WTC11 (cell line): ENCODE data around the gene MYOG. TPM values are rescaled to one million over a fixed set of nuclear protein-coding genes. Genes with fewer than 3 reads are reported as not detected.

ENCODE experiments used
- ATAC-seq: fragments of 200-7000 bp; cut with Tn5 transposase; 2 replicates; pipeline ENCODE4 v1.10.0; 2021; ENCODE audit warnings: mild to moderate bottlenecking, moderate library complexity
- CTCF ChIA-PET: fragments of 300-600 bp; sonication (Branson Sonifier 250); formaldehyde crosslinking; loops from one replicate; lab custom pipeline; 2021; ENCODE audit warnings: antibody characterized with exemption; lab: Charles Lee
- POLR2A ChIA-PET: fragments of 350-600 bp; sonication (Branson Sonifier 250); formaldehyde crosslinking; loops from one replicate; lab custom pipeline; 2021; ENCODE audit warnings: antibody characterized with exemption; lab: Charles Lee
- DNase-seq: peaks from one replicate; pipeline ENCODE4 v3.0.0; 2021; ENCODE audit warnings: low spot score
- H3K27ac Mint-ChIP-seq: 2 replicates; pipeline ENCODE4 v1.8.0; 2021; ENCODE audit warnings: mixed read lengths
- H3K27me3 Mint-ChIP-seq: 2 replicates; pipeline ENCODE4 v1.8.0; 2021; ENCODE audit warnings: low read depth, mild to moderate bottlenecking, moderate library complexity, mixed read lengths
- H3K36me3 Mint-ChIP-seq: 2 replicates; pipeline ENCODE4 v1.8.0; 2021; ENCODE audit warnings: mixed read lengths
- H3K4me1 Mint-ChIP-seq: 2 replicates; pipeline ENCODE4 v1.8.0; 2022; ENCODE audit warnings: mixed read lengths
- H3K4me3 Mint-ChIP-seq: 2 replicates; pipeline ENCODE4 v1.8.0; 2021; ENCODE audit warnings: mild to moderate bottlenecking, moderate library complexity, mixed read lengths
- H3K9me3 Mint-ChIP-seq: 2 replicates; pipeline ENCODE4 v1.8.0; 2021; ENCODE audit warnings: mixed read lengths
- CBFB ChIP-seq: sonication (generic); formaldehyde crosslinking; IDR thresholded peaks from 2 replicates; pipeline ENCODE4 v1.8.1; 2022; ENCODE audit warnings: mild to moderate bottlenecking, low read depth, missing genetic modification reagents
- CREB1 ChIP-seq: sonication (generic); formaldehyde crosslinking; IDR thresholded peaks from 2 replicates; pipeline ENCODE4 v1.8.0; 2023; ENCODE audit warnings: mild to moderate bottlenecking, missing genetic modification reagents
- FOXK1 ChIP-seq: sonication (generic); formaldehyde crosslinking; IDR thresholded peaks from 2 replicates; pipeline ENCODE4 v1.8.0; 2022; ENCODE audit warnings: mild to moderate bottlenecking, moderate library complexity, missing genetic modification reagents
- FOXP1 ChIP-seq: sonication (generic); formaldehyde crosslinking; IDR thresholded peaks from 2 replicates; pipeline ENCODE4 v1.8.0; 2022; ENCODE audit warnings: missing genetic modification reagents, mild to moderate bottlenecking, moderate library complexity, borderline replicate concordance
- GABPB1 ChIP-seq: sonication (generic); formaldehyde crosslinking; IDR thresholded peaks from 2 replicates; pipeline ENCODE4 v1.8.1; 2023; ENCODE audit warnings: mild to moderate bottlenecking, missing genetic modification reagents
- GTF2I ChIP-seq: fragments of 250-450 bp; sonication (Bioruptor Pico); conservative IDR thresholded peaks from 2 replicates; pipeline ENCODE4 v1.4.0; 2021; ENCODE audit warnings: mild to moderate bottlenecking
- JUN ChIP-seq: sonication (generic); formaldehyde crosslinking; IDR thresholded peaks from 2 replicates; pipeline ENCODE4 v1.8.0; 2023; ENCODE audit warnings: mild to moderate bottlenecking, missing genetic modification reagents
- KAT7 ChIP-seq: sonication (generic); formaldehyde crosslinking; IDR thresholded peaks from 2 replicates; pipeline ENCODE4 v1.8.1; 2023; ENCODE audit warnings: missing genetic modification reagents, mild to moderate bottlenecking, borderline replicate concordance
- MXD4 ChIP-seq: fragments of 250-450 bp; sonication (Bioruptor Pico); IDR thresholded peaks from 2 replicates; pipeline ENCODE4 v1.8.0; 2021; ENCODE audit warnings: mild to moderate bottlenecking, moderate library complexity, borderline replicate concordance
- TCF7 ChIP-seq: sonication (generic); formaldehyde crosslinking; IDR thresholded peaks from 2 replicates; pipeline ENCODE4 v1.8.0; 2022; ENCODE audit warnings: mild to moderate bottlenecking, low read depth, missing genetic modification reagents, moderate library complexity
- TEAD1 ChIP-seq: sonication (generic); formaldehyde crosslinking; IDR thresholded peaks from 2 replicates; pipeline ENCODE4 v1.8.0; 2022; ENCODE audit warnings: mild to moderate bottlenecking, missing genetic modification reagents
- TP53 ChIP-seq: sonication (generic); formaldehyde crosslinking; IDR thresholded peaks from 2 replicates; pipeline ENCODE4 v1.8.1; 2023; ENCODE audit warnings: mild to moderate bottlenecking, missing genetic modification reagents
- ZBTB21 ChIP-seq: sonication (generic); formaldehyde crosslinking; IDR thresholded peaks from 2 replicates; pipeline ENCODE4 v1.8.1; 2023; ENCODE audit warnings: mild to moderate bottlenecking, missing genetic modification reagents, borderline replicate concordance
- ZNF232 ChIP-seq: sonication (generic); formaldehyde crosslinking; IDR thresholded peaks from 2 replicates; pipeline ENCODE4 v1.8.0; 2022; ENCODE audit warnings: mild to moderate bottlenecking, missing genetic modification reagents
- total RNA-seq: library from RNA; stranded (reverse); gene quantifications from 3 replicates; pipeline ENCODE4 v1.2.3, GENCODE V29; 2021
- TF ChIP-seq, protein P1 (sequence below): sonication (generic); formaldehyde crosslinking; IDR thresholded peaks from 2 replicates; pipeline ENCODE4 v1.8.0; 2022; ENCODE audit warnings: mild to moderate bottlenecking, missing genetic modification reagents
- TF ChIP-seq, protein P2 (sequence below): fragments of 250-450 bp; sonication (Bioruptor Pico); IDR thresholded peaks from 2 replicates; pipeline ENCODE4 v1.9.0; 2021; ENCODE audit warnings: mild to moderate bottlenecking
- TF ChIP-seq, protein P3 (sequence below): sonication (generic); formaldehyde crosslinking; IDR thresholded peaks from 2 replicates; pipeline ENCODE4 v1.8.0; 2022; ENCODE audit warnings: mild to moderate bottlenecking, missing genetic modification reagents
- TF ChIP-seq, protein P4 (sequence below): sonication (generic); formaldehyde crosslinking; conservative IDR thresholded peaks from 2 replicates; pipeline ENCODE4 v1.8.1; 2022; ENCODE audit warnings: mild to moderate bottlenecking, missing genetic modification reagents
- TF ChIP-seq, protein P5 (sequence below): sonication (generic); formaldehyde crosslinking; IDR thresholded peaks from 2 replicates; pipeline ENCODE4 v1.8.1; 2023; ENCODE audit warnings: mild to moderate bottlenecking, moderate library complexity, missing genetic modification reagents

Gene MYOG
- total RNA-seq, 1 experiment from 2014 or later, result not detected

DNA sequence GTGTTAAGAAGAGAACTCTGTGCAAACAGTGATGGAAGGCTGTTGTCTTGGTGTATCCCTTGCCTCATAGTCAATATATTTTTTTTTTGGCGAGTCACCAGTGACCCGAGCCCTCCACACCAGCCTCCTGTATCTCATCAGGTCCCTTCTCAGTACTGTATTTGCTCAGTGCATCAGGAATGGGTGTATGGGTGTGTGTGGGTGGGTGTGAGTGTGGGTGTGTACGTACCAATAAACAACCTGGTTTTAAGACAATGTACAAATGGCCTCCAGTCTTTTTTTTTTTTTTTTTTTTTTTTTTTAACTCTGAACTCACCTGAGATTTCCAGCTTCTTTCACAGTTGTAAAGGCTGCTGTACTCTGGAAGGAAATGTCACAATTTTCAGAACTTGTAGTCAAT is 7.3 kb downstream of the MYOG start:
- no peaks in the 10 kb centered on the region for H3K9me3 Mint-ChIP-seq
- ChIA-PET CTCF (interaction anchor here (0.6 kb wide), 1 partner anchor 138 kb away, joined by 3 read pairs; no protein-coding TSS in a partner anchor), POLR2A (no interaction called here)
- no peak overlapping the region for H3K27ac Mint-ChIP-seq
- H3K4me3 Mint-ChIP-seq, result no peak overlapping the region
- H3K27me3 Mint-ChIP-seq, result peaks cover 16% of the 10 kb centered on the region
- ATAC-seq (no peak), DNase-seq (no peak)
- H3K36me3 Mint-ChIP-seq, result no peaks in the 10 kb centered on the region
- TF ChIP-seq TCF7 (CRISPR knock-in tag), result no peak
- TF ChIP-seq, protein P1, sequence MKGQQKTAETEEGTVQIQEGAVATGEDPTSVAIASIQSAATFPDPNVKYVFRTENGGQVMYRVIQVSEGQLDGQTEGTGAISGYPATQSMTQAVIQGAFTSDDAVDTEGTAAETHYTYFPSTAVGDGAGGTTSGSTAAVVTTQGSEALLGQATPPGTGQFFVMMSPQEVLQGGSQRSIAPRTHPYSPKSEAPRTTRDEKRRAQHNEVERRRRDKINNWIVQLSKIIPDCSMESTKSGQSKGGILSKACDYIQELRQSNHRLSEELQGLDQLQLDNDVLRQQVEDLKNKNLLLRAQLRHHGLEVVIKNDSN (CRISPR knock-in tag), result no peak
- TF ChIP-seq FOXK1 (CRISPR knock-in tag), result no peak
- no peak for TF ChIP-seq TEAD1 (CRISPR knock-in tag)
- TF ChIP-seq, protein P2, sequence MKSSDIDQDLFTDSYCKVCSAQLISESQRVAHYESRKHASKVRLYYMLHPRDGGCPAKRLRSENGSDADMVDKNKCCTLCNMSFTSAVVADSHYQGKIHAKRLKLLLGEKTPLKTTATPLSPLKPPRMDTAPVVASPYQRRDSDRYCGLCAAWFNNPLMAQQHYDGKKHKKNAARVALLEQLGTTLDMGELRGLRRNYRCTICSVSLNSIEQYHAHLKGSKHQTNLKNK (CRISPR knock-in tag), result no peak
- TF ChIP-seq GTF2I, result no peak
- TF ChIP-seq KAT7 (CRISPR knock-in tag), result no peak
- TF ChIP-seq ZBTB21 (CRISPR knock-in tag), result no peak
- no peak for TF ChIP-seq TP53 (CRISPR knock-in tag)
- peaks cover 27% of the 10 kb centered on the region for H3K4me1 Mint-ChIP-seq

DNA sequence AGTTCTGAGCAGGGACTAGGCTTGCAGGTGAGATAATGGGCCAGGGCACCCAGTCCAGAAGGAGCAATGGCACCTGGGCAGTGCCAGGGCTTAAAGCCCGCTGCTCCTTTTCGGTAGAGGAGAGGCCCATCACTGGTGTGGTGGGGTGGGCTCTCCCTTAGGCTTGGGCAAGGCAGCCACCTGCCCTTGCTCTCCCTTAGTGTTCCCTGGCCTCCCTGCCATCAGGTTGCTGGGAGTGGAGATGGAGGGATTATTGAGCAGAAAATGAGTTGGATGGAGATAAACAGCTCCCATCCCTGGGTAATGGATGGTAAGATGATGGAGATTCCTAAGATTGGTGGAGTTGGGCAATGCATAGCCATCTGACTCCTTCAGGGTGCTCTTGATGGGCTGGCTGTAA is 7.9 kb downstream of the MYOG start:
- H3K27me3 Mint-ChIP-seq, result peaks cover 19% of the 10 kb centered on the region

DNA sequence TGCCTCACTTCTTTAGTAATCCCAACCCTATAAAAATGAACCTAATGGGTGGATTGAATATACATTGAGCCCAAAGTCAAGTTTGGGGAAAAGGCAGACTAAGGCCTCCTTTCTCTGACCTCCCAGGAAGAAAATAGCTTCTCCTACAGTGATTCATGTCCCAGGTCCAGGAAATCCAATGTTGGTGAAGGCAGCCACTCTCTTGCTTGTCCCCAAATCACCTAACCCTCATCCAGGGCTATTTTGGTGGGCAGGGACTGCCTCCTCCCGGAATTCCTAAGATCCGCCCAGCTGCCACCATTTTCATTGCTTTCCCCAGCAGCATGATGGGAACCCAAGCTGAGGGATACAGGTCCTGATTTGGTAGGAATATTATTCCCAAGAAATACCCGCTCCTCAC is 8.4 kb downstream of the MYOG start:
- Mint-ChIP-seq H3K27ac (no peak overlapping the region), H3K9me3 (no peaks in the 10 kb centered on the region), H3K4me1 (peaks cover 17% of the 10 kb centered on the region), H3K4me3 (no peak overlapping the region), H3K36me3 (peaks cover 6% of the 10 kb centered on the region), H3K27me3 (peaks cover 19% of the 10 kb centered on the region)
- ChIA-PET POLR2A (no interaction called here), CTCF (interaction anchor here (1.0 to 2.8 kb wide), 9 partner anchors 9 to 190 kb away, joined by 3 to 25 read pairs (median 3); partner anchors contain the start of gene MYOG)
- TF ChIP-seq, protein P3, sequence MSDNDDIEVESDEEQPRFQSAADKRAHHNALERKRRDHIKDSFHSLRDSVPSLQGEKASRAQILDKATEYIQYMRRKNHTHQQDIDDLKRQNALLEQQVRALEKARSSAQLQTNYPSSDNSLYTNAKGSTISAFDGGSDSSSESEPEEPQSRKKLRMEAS (CRISPR knock-in tag), result no peak
- TF ChIP-seq JUN (no peak), ZBTB21 (CRISPR knock-in tag) (no peak), GABPB1 (no peak)
- no peak for DNase-seq
- no peak for ATAC-seq

More for the DNA sequence above, 7.9 kb downstream of the MYOG start:
- H3K4me1 Mint-ChIP-seq, result peaks cover 23% of the 10 kb centered on the region
- TF ChIP-seq FOXP1 (CRISPR knock-in tag) (no peak), ZBTB21 (CRISPR knock-in tag) (no peak), ZNF232 (CRISPR knock-in tag) (no peak), CREB1 (CRISPR knock-in tag) (no peak), CBFB (CRISPR knock-in tag) (no peak), MXD4 (CRISPR knock-in tag) (no peak)
- TF ChIP-seq, protein P4, sequence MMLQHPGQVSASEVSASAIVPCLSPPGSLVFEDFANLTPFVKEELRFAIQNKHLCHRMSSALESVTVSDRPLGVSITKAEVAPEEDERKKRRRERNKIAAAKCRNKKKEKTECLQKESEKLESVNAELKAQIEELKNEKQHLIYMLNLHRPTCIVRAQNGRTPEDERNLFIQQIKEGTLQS (CRISPR knock-in tag), result no peak
- TF ChIP-seq, protein P2 (CRISPR knock-in tag), result no peak
- TF ChIP-seq, protein P5, sequence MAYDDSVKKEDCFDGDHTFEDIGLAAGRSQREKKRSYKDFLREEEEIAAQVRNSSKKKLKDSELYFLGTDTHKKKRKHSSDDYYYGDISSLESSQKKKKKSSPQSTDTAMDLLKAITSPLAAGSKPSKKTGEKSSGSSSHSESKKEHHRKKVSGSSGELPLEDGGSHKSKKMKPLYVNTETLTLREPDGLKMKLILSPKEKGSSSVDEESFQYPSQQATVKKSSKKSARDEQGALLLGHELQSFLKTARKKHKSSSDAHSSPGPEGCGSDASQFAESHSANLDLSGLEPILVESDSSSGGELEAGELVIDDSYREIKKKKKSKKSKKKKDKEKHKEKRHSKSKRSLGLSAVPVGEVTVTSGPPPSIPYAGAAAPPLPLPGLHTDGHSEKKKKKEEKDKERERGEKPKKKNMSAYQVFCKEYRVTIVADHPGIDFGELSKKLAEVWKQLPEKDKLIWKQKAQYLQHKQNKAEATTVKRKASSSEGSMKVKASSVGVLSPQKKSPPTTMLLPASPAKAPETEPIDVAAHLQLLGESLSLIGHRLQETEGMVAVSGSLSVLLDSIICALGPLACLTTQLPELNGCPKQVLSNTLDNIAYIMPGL (CRISPR knock-in tag), result no peak
- TF ChIP-seq, all 79 proteins: peak for 0
- Mint-ChIP-seq H3K36me3 (peaks cover 2% of the 10 kb centered on the region), H3K4me3 (no peak overlapping the region), H3K9me3 (no peaks in the 10 kb centered on the region), H3K27ac (no peak overlapping the region)
- no peak for ATAC-seq
- CTCF ChIA-PET, result interaction anchor here (1.0 to 2.8 kb wide), 7 partner anchors 23 to 189 kb away, joined by 3 to 25 read pairs (median 3); no protein-coding TSS in a partner anchor
- DNase-seq, result no peak
- POLR2A ChIA-PET, result no interaction called here
